ENCODE measurements around the gene PRKCE.

Gene PRKCE

DNA sequence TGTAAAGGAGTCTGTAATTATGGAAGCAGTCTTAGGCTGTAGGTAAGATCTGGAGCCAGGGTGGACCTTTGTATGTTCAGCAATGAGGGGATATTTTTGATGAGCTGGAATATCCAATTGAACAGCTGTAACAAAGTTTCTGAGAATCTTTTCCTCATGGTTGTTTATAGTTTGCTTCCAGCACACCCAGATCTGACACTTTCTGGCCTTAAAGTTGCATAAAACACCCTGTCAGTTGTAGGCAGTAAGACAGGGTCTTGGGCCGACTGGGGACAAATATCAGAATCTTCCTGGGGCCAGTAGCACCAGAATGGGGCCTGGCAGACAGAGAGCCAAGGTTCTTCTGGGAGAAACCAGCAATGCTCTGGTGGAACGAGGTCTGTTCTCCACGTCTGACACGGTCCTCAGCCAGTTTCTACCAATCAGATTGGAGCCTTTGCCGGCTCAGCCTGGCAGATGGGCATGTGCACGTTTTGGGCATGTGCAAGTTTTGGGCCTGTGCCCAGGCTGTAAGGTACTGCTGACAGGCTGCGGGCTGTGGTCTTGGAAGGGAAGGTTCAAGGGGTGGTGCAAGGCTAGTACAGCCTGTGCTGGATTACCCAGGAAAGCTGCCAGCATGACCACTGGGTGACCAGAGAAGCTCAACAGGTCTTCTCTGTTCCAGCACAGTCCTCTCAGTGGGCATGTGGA, 89.8 kb downstream of the PRKCE start:
- H3K9ac ChIP-seq (ENCODE audit: low read length) = no peak overlapping the region
- peaks cover 26% of the 10 kb centered on the region for H3K4me1 ChIP-seq (ENCODE audit: control insufficient read depth, insufficient read depth, low read length)
- H3K9me3 ChIP-seq (ENCODE audit: control insufficient read depth, low read length) = no peaks in the 10 kb centered on the region

DNA sequence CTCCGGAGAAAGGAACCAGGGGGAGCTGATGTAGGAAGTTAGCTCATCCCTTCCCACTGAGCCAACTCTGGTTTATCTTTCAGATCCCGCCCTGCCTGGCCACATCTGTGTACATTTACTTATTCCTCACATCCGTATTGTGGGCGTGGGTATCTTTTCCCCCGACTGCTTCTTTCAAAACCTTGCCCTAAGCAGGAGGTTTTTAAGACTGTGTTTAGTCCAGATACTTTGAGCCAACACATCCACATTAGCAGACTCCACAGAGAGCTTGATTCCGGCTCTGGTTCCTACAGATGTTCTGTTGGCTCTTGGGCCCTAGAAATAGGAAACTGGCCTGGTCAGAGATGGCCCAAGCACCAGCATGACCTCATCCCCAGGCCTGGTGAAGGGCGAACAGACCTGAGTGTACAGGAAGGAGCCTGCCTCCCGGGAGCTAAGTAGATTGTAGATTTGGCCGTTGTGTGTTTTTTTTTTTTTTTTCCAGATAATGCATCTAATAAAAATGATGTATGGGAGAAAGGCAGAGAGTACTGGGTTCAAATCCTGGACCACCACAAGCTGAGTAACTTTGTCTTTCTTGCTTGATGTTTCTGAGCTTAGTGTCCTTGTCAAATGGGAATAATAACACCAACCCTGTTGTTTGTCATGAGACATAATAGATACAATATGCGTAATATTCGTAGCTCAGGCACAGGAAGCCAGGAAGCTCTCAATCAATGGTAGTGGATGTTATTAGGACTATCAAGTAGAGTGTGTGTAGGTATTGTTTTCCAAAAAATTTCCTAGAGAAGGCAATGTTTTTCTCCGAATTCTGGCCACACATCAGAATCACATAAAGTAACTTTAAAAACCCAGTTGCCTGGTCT, 92.3 kb downstream of the PRKCE start:
- Histone ChIP-seq H3K9me3 (ENCODE audit: control insufficient read depth, low read length) (no peaks in the 10 kb centered on the region), H3K36me3 (ENCODE audit: control insufficient read depth, insufficient read depth, low read length) (no peaks in the 10 kb centered on the region), H3K4me1 (ENCODE audit: control insufficient read depth, insufficient read depth, low read length) (peaks cover 26% of the 10 kb centered on the region), H3K27me3 (ENCODE audit: control insufficient read depth, insufficient read depth, low read length) (no peaks in the 10 kb centered on the region), H3K4me3 (ENCODE audit: low read length) (no peak overlapping the region), H3K9ac (ENCODE audit: low read length) (no peak overlapping the region)

More for the DNA sequence above, 89.8 kb downstream of the PRKCE start:
- no peaks in the 10 kb centered on the region for H3K36me3 ChIP-seq (ENCODE audit: control insufficient read depth, insufficient read depth, low read length)
- H3K27me3 ChIP-seq (ENCODE audit: control insufficient read depth, insufficient read depth, low read length) = no peaks in the 10 kb centered on the region
- H3K4me3 ChIP-seq (ENCODE audit: low read length) = no peak overlapping the region

DNA sequence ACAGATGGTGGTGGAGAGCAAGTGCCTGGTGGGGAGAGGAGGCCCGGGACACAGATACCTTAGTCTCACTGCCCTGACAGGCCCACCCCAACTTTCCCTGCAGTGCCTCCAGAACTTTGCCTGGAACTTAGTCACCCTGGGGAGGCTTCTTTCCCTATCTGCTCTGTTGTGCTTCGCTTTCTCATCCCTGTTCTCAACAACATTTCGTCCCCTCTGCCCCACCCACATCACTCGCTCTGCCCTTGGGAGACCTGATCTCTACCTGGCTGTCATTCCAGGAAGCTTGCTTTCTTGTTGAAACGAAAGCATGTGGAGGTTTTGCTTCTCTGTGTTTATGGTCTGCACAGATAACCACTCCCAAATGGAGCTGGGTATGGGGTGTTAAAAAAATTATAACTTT, 93.8 kb downstream of the PRKCE start:
- Histone ChIP-seq H3K9ac (ENCODE audit: low read length) (no peak overlapping the region), H3K27me3 (ENCODE audit: control insufficient read depth, insufficient read depth, low read length) (no peaks in the 10 kb centered on the region), H3K4me3 (ENCODE audit: low read length) (no peak overlapping the region), H3K36me3 (ENCODE audit: control insufficient read depth, insufficient read depth, low read length) (no peaks in the 10 kb centered on the region), H3K4me1 (ENCODE audit: control insufficient read depth, insufficient read depth, low read length) (peaks cover 26% of the 10 kb centered on the region), H3K9me3 (ENCODE audit: control insufficient read depth, low read length) (no peaks in the 10 kb centered on the region)

DNA sequence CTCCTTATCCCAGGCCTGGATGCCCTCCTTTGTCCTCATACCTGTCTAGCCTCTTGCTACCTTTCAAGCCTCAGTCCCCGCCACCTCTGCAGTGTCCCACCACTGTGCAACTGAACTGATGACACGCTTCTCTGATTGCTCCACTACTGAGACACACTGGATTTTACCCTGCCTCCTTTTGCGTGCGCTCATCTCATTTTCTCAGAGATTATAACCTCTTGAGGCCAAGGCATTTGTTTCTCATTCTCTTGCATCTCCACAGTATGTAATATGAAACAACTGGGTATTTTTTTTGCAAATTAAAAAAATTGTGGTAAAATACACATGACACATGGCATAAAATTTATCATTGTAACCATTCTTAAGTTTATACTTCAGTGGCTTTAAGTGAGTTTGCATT, 95.4 kb downstream of the PRKCE start:
- Histone ChIP-seq H3K9ac (ENCODE audit: low read length) (no peak overlapping the region), H3K36me3 (ENCODE audit: control insufficient read depth, insufficient read depth, low read length) (no peaks in the 10 kb centered on the region), H3K4me3 (ENCODE audit: low read length) (no peak overlapping the region), H3K9me3 (ENCODE audit: control insufficient read depth, low read length) (no peaks in the 10 kb centered on the region), H3K27me3 (ENCODE audit: control insufficient read depth, insufficient read depth, low read length) (no peaks in the 10 kb centered on the region), H3K4me1 (ENCODE audit: control insufficient read depth, insufficient read depth, low read length) (peaks cover 19% of the 10 kb centered on the region)

DNA sequence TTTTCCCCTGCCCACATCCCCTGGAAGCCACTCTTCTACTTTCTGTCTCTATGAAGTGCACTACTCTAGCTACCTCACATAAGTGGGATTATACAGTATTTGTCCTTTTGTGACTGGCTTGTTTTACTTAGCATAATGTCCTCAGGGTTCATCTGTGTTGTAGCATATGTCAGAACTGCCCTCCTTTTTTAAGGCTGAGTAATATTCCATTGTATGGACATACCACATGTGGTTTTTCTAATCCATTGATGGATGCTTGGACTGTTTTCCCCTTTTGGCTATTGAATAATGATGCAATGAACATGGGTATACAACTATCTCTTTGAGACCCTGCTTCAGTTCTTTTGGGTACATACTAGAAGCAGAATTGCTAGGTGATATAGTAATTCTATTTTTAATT, 95.9 kb downstream of the PRKCE start:
- H3K36me3 ChIP-seq (ENCODE audit: control insufficient read depth, insufficient read depth, low read length) = no peaks in the 10 kb centered on the region
- peaks cover 19% of the 10 kb centered on the region for H3K4me1 ChIP-seq (ENCODE audit: control insufficient read depth, insufficient read depth, low read length)
- H3K9me3 ChIP-seq (ENCODE audit: control insufficient read depth, low read length) = no peaks in the 10 kb centered on the region
- H3K27me3 ChIP-seq (ENCODE audit: control insufficient read depth, insufficient read depth, low read length) = no peaks in the 10 kb centered on the region
- no peak overlapping the region for H3K9ac ChIP-seq (ENCODE audit: low read length)
- H3K4me3 ChIP-seq (ENCODE audit: low read length) = no peak overlapping the region

DNA sequence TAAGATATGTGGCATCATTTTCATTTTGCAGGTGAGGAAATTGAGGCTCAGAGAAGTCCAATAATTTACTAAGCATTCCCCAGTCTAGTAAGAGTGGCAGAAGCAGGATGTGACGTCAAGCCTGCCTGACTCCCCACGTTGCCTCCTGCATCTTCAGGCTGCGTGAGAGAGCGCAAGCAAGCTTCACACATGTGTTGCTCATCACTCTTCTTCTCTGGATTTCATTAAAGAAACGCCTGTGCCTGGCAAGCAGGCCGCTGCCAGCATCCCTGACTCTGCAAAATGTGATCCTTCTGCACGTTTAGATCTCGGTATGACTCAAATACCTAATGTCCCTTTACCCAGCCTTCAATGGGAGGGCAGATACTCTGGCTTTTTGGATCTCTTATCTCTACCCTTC, 96.8 kb downstream of the PRKCE start:
- H3K36me3 ChIP-seq (ENCODE audit: control insufficient read depth, insufficient read depth, low read length) = no peaks in the 10 kb centered on the region
- no peak overlapping the region for H3K9ac ChIP-seq (ENCODE audit: low read length)
- no peak overlapping the region for H3K4me3 ChIP-seq (ENCODE audit: low read length)
- no peaks in the 10 kb centered on the region for H3K27me3 ChIP-seq (ENCODE audit: control insufficient read depth, insufficient read depth, low read length)
- peaks cover 23% of the 10 kb centered on the region for H3K4me1 ChIP-seq (ENCODE audit: control insufficient read depth, insufficient read depth, low read length)
- H3K9me3 ChIP-seq (ENCODE audit: control insufficient read depth, low read length) = no peaks in the 10 kb centered on the region

DNA sequence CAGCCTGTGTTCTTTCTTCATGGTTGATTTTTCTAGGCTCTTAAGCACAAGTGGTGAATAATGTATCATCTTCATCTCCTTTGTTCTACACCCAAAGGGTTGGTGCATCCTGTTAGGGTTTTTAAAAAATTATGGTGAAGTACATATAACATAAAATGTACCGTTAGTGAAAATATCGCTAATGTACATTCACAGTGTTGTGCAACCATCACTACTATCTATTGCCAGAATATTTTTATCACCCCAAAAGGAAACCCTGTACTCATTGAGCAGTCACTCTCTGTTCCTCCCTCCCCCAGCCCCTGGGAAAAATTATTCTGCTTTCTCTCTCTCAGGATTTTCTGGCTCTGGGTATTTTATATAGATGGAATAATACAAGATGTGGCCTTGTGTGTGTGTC, 98.5 kb downstream of the PRKCE start:
- H3K4me1 ChIP-seq (ENCODE audit: control insufficient read depth, insufficient read depth, low read length) = peaks cover 22% of the 10 kb centered on the region
- H3K4me3 ChIP-seq (ENCODE audit: low read length) = no peak overlapping the region
- H3K27me3 ChIP-seq (ENCODE audit: control insufficient read depth, insufficient read depth, low read length) = no peaks in the 10 kb centered on the region
- H3K9me3 ChIP-seq (ENCODE audit: control insufficient read depth, low read length) = no peaks in the 10 kb centered on the region
- H3K36me3 ChIP-seq (ENCODE audit: control insufficient read depth, insufficient read depth, low read length) = no peaks in the 10 kb centered on the region
- no peak overlapping the region for H3K9ac ChIP-seq (ENCODE audit: low read length)

DNA sequence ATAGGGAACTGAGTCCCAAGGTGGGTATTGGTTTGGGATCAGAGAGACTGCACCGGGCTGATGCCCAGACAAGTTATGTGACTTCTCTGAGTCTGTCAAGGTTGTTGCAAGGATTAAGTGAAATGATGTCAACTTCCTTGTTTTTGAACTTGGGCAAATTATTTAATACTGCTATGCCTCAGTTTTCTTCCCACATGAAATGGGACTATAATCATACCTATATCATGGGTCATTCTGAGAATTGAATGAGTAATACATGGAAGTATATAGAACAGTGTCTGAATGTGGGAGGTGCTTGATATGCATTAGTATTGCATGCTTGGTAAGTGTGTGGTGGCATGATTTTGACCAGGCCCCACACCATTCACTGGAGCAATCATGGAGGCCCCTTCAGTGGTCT, 99.0 kb downstream of the PRKCE start:
- Histone ChIP-seq H3K27me3 (ENCODE audit: control insufficient read depth, insufficient read depth, low read length) (no peaks in the 10 kb centered on the region), H3K4me1 (ENCODE audit: control insufficient read depth, insufficient read depth, low read length) (peaks cover 17% of the 10 kb centered on the region), H3K9ac (ENCODE audit: low read length) (no peak overlapping the region), H3K36me3 (ENCODE audit: control insufficient read depth, insufficient read depth, low read length) (no peaks in the 10 kb centered on the region), H3K9me3 (ENCODE audit: control insufficient read depth, low read length) (no peaks in the 10 kb centered on the region), H3K4me3 (ENCODE audit: low read length) (no peak overlapping the region)

DNA sequence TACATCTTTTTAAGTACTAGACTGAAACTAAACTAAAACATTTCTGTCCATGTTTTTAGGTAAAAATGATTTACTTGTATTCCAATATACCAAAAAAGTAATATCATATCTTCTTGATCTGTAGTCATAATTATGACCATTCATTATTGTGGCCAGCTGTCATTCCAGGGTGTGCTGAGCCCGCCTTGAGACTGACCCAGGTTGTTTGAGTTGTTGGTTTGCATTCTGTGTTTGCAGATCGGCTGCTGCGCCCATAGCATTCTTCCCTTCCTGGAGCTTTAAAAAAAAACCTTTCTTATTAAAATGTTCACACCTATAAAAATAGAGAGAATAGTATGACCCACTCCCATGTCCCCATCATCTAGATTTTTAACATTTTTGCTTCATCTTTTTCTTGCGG, 101.9 kb downstream of the PRKCE start:
- no peak overlapping the region for H3K4me3 ChIP-seq (ENCODE audit: low read length)
- peaks cover 16% of the 10 kb centered on the region for H3K4me1 ChIP-seq (ENCODE audit: control insufficient read depth, insufficient read depth, low read length)
- no peaks in the 10 kb centered on the region for H3K27me3 ChIP-seq (ENCODE audit: control insufficient read depth, insufficient read depth, low read length)
- H3K9me3 ChIP-seq (ENCODE audit: control insufficient read depth, low read length) = no peaks in the 10 kb centered on the region
- H3K36me3 ChIP-seq (ENCODE audit: control insufficient read depth, insufficient read depth, low read length) = no peaks in the 10 kb centered on the region
- no peak overlapping the region for H3K9ac ChIP-seq (ENCODE audit: low read length)

DNA sequence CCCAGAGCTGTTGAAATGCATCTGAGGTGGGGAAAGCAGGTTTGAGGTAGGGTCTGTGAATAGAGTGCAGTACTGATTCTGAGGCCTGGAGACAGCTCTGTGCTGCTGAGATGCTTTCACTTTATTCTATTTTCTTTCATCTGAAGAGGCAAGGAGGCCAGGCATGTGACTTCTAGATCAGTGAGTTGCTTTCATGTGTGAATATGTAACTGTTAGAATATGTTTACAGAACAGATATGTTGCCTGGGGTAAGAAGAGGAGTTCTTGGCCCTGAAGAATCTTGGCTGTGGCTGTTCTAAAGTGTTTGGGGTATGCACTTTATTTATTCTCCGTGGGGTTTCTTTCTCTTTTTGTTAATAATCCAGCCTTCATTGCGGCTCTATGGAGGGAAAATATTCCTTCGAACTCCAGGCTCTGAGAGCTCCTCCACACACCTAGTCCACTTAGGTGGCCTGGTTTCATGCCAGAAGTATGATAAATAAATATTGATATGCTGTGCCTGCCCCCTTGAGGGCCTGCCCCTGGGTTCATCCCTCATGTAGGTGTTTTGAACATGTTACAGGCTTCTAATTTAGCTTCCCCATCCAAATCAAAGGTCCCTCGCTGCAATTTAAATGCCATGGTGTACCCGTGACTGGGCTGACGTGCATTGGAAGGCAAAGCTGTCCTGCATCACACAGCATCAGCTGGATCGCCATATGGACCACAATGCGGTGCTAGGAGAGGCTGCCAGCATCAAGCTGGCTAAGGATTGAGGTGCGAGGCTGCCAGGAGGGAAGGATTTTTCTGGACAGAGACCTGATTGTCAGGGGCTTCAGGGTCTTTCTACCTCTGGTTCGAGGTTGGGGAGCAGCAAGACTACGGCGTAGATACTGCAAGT, 102.9 kb downstream of the PRKCE start:
- H3K9me3 ChIP-seq (ENCODE audit: control insufficient read depth, low read length) = no peaks in the 10 kb centered on the region
- H3K27me3 ChIP-seq (ENCODE audit: control insufficient read depth, insufficient read depth, low read length) = no peaks in the 10 kb centered on the region
- H3K36me3 ChIP-seq (ENCODE audit: control insufficient read depth, insufficient read depth, low read length) = no peaks in the 10 kb centered on the region
- H3K4me3 ChIP-seq (ENCODE audit: low read length) = no peak overlapping the region
- H3K4me1 ChIP-seq (ENCODE audit: control insufficient read depth, insufficient read depth, low read length) = peaks cover 16% of the 10 kb centered on the region
- H3K9ac ChIP-seq (ENCODE audit: low read length) = no peak overlapping the region

DNA sequence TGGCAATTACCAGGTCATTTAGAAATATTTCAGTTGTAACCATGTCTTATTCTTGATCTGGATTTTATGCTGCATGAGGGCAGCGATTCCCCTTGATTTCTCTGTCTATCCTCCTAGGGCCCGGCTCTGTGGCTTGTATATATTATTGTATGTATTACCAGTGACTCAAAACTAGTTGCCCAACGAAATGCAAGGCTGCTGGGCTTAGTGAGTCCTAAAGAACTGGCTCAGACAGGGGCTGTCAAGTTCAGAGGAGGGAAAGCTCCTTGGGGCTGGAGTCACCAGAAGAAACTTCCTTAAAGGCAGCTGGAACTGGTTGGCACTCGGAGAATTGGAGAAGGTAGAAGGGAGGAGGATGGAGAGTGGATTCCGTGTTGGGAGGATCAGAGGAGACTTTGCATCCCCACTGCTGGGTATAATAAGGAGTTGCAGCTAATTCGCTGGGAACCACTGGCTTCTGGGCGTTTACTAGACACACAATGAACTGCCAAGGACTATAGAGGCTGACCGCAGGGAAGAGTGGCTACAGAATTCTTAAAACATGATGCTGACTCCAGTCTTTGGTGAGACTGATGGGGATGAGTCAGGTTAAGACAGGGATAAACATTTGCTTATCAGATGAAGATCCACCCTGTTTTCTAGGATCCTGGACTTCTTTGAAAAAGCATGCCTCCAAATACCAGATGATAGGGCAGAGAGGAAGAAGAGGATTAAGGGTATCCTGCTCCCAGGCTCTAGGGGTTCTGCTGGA, 104.3 kb downstream of the PRKCE start:
- no peak overlapping the region for H3K9ac ChIP-seq (ENCODE audit: low read length)
- no peaks in the 10 kb centered on the region for H3K36me3 ChIP-seq (ENCODE audit: control insufficient read depth, insufficient read depth, low read length)
- no peak overlapping the region for H3K4me3 ChIP-seq (ENCODE audit: low read length)
- no peaks in the 10 kb centered on the region for H3K27me3 ChIP-seq (ENCODE audit: control insufficient read depth, insufficient read depth, low read length)
- peaks cover 16% of the 10 kb centered on the region for H3K4me1 ChIP-seq (ENCODE audit: control insufficient read depth, insufficient read depth, low read length)
- no peaks in the 10 kb centered on the region for H3K9me3 ChIP-seq (ENCODE audit: control insufficient read depth, low read length)
